Measurements from ENCODE around the gene TMEM132E.
A peak's percentile ranks its signal among the peaks of the same experiment; 100 is the strongest.

TMEM132E gene

GRCh38 chr17:34581446-34582184 lies 2.2 kb downstream of the TMEM132E start:
- Mint-ChIP-seq H3K36me3 (no peaks in the 10 kb centered on the region), H3K4me3 (no peak overlapping the region), H3K9me3 (no peaks in the 10 kb centered on the region), H3K4me1 (peaks cover 23% of the 10 kb centered on the region), H3K27me3 (peaks cover 97% of the 10 kb centered on the region), H3K27ac (no peak overlapping the region)
- no peak for ATAC-seq

DNA sequence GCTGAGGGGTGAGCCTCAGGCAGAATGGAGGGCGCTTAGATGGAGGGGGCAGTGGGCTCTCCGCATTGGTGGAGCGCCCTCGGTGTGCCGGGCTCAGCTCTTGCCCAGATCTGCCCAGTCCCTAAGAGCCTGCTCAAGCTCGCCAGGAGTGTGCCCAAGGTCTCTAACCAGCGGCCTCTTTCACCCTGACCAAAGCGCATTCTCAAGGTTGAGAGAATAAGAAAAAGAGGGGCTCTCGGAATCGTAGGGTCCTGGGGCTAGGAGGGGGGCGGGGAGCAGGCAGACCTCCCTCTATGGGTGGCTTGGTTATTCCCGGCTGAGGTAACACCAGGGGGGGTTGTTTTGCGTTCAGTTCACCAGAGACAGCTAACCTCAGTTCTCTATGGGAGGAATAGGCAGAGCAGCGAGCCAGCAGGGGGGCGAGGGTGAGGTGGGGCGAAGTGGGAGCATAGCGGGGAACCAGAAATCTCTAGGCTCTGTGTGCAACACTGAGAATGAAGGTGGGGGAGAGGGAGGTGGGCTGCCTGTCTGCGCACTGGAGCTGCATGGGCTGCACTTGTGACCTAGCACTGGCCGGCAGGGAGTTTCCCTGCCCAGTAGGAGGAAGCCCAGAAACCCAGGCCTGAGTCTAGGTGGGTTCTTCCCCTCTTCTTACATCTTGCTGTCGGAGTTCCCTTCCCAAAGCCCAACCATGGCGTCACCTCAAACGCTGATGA lies 3.0 kb downstream of the TMEM132E start:
- H3K4me1 Mint-ChIP-seq = peaks cover 23% of the 10 kb centered on the region
- no peaks in the 10 kb centered on the region for H3K9me3 Mint-ChIP-seq
- H3K27ac Mint-ChIP-seq = no peak overlapping the region
- no peaks in the 10 kb centered on the region for H3K36me3 Mint-ChIP-seq
- peaks cover 89% of the 10 kb centered on the region for H3K27me3 Mint-ChIP-seq
- ATAC-seq = no peak
- no peak overlapping the region for H3K4me3 Mint-ChIP-seq

DNA sequence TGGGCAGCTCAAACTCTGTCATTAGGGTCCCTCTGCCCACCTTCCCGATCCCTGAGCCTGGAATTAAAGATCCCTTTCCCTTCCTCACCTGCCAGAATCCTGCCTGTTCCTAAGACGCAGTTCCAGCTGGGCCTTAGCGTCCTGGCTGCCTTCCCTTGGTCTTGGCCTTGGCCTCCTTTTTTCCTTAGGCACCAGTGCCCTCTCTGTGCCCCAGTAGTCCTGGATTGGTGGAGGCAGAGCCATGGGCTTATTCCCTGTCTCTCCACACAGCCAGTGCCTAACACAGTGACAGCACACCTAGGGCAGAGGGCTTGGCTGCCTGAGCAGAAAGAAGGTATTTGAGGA lies 3.5 kb downstream of the TMEM132E start:
- ATAC-seq = no peak
- no peaks in the 10 kb centered on the region for H3K9me3 Mint-ChIP-seq
- H3K4me3 Mint-ChIP-seq = no peak overlapping the region
- H3K27me3 Mint-ChIP-seq = peaks cover 84% of the 10 kb centered on the region
- H3K4me1 Mint-ChIP-seq = peaks cover 23% of the 10 kb centered on the region
- no peaks in the 10 kb centered on the region for H3K36me3 Mint-ChIP-seq
- H3K27ac Mint-ChIP-seq = no peak overlapping the region

DNA sequence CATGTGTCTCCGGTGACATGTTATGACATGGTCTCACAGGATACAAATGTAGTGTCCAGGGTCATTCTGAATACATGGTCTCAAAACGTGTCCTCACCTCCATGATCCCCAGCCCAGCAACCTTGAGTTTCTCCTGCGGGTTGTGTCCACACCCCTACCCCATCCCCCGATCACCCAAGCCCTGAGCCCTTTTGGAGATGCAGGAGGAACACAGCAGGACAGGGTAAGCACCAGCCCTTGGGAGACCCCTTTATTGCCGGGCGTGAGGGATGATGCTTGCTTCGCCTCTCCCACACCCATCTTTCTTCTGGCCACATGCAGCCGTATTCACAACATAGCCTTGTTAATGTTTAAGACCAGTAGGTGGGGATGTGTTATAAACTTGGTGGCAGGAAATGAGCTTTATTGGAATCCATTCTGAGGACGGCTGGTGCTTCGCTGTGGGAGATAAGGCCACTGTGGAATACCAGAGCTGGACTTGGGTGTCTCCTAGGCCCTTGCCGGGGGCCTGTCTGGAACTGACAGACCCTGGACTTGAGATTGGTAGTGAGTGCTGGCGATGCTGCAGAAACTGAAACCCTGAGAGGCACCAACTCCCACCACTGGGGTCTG lies 5.5 kb downstream of the TMEM132E start:
- no peaks in the 10 kb centered on the region for H3K9me3 Mint-ChIP-seq
- peaks cover 6% of the 10 kb centered on the region for H3K4me1 Mint-ChIP-seq
- no peak overlapping the region for H3K27ac Mint-ChIP-seq
- no peaks in the 10 kb centered on the region for H3K36me3 Mint-ChIP-seq
- peak; percentile 13 for ATAC-seq
- H3K4me3 Mint-ChIP-seq = no peak overlapping the region
- H3K27me3 Mint-ChIP-seq = peaks cover 79% of the 10 kb centered on the region

GRCh38 chr17:34586346-34586846 lies 7.0 kb downstream of the TMEM132E start:
- H3K27ac Mint-ChIP-seq = no peak overlapping the region
- H3K27me3 Mint-ChIP-seq = peaks cover 79% of the 10 kb centered on the region

GRCh38 chr17:34588266-34588665 lies 8.9 kb downstream of the TMEM132E start:
- H3K4me1 Mint-ChIP-seq = no peaks in the 10 kb centered on the region
- H3K9me3 Mint-ChIP-seq = no peaks in the 10 kb centered on the region
- H3K27me3 Mint-ChIP-seq = peaks cover 72% of the 10 kb centered on the region

More at GRCh38 chr17:34586346-34586846, 7.0 kb downstream of the TMEM132E start:
- no peak for ATAC-seq
- no peaks in the 10 kb centered on the region for H3K9me3 Mint-ChIP-seq
- H3K36me3 Mint-ChIP-seq = no peaks in the 10 kb centered on the region
- no peak overlapping the region for H3K4me3 Mint-ChIP-seq
- H3K4me1 Mint-ChIP-seq = no peaks in the 10 kb centered on the region

GRCh38 chr17:34589120-34589965 lies 10.0 kb downstream of the TMEM132E start:
- H3K36me3 Mint-ChIP-seq = no peaks in the 10 kb centered on the region
- no peak for ATAC-seq

More at GRCh38 chr17:34588266-34588665, 8.9 kb downstream of the TMEM132E start:
- Mint-ChIP-seq H3K36me3 (no peaks in the 10 kb centered on the region), H3K27ac (no peak overlapping the region), H3K4me3 (no peak overlapping the region)
- no peak for ATAC-seq

DNA sequence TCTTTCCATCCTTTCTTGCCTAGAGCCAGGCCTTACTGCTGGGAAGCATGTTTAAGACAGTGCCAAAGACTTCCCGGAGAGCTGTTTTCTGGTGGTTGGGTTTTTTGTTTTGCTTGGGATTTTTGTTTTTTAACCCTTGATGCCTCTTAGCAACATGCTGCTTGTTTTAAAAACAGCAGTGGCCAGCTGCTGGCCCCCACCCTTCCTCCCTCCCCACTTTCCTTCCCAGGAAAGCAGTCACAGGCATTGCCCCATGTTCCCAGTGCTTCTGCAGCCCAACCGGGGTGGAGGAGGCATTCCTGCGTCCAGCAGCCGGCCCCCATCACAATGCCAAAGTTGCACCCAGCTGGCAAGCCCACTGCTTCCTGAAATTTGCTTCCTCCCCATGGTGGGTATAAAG lies 12.6 kb downstream of the TMEM132E start:
- no peaks in the 10 kb centered on the region for H3K9me3 Mint-ChIP-seq
- peaks cover 66% of the 10 kb centered on the region for H3K27me3 Mint-ChIP-seq
- H3K36me3 Mint-ChIP-seq = no peaks in the 10 kb centered on the region
- H3K4me1 Mint-ChIP-seq = no peaks in the 10 kb centered on the region
- no peak overlapping the region for H3K4me3 Mint-ChIP-seq
- ATAC-seq = no peak
- H3K27ac Mint-ChIP-seq = no peak overlapping the region

More at GRCh38 chr17:34589120-34589965, 10.0 kb downstream of the TMEM132E start:
- no peak overlapping the region for H3K4me3 Mint-ChIP-seq
- H3K9me3 Mint-ChIP-seq = no peaks in the 10 kb centered on the region
- no peak overlapping the region for H3K27ac Mint-ChIP-seq
- no peaks in the 10 kb centered on the region for H3K4me1 Mint-ChIP-seq
- H3K27me3 Mint-ChIP-seq = peaks cover 72% of the 10 kb centered on the region

GRCh38 chr17:34596920-34597319 lies 17.5 kb downstream of the TMEM132E start:
- Mint-ChIP-seq H3K27me3 (peaks cover 62% of the 10 kb centered on the region), H3K4me3 (no peak overlapping the region), H3K27ac (no peak overlapping the region), H3K9me3 (no peaks in the 10 kb centered on the region), H3K36me3 (no peaks in the 10 kb centered on the region), H3K4me1 (no peaks in the 10 kb centered on the region)
- no peak for ATAC-seq

- Mint-ChIP-seq H3K27me3 (peaks cover 66% of the 10 kb centered on the region), H3K4me3 (no peak overlapping the region), H3K27ac (no peak overlapping the region), H3K36me3 (no peaks in the 10 kb centered on the region), H3K9me3 (no peaks in the 10 kb centered on the region), H3K4me1 (no peaks in the 10 kb centered on the region)
- ATAC-seq = no peak
Observed at GRCh38 chr17:34598161-34598776, 18.9 kb downstream of the TMEM132E start.

DNA sequence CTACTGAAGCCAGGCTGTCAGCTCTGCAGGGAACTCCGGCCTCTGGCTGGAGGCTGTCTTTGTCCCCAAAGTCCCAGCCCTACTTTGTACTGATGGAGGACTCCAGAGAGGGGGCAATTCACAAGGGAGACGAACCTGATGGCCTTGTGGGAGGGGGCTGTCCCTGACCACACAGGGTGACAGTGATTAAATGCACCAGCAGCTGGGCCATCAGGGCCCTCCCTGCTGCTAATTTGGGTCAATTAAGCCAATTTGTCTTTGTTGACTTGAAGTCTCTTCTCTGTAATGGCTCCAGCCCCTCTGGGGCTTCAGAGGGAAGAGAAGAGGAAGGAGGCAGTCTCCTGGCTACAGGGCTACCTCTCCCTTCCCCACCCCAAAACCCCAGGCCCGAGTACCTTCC lies 22.0 kb downstream of the TMEM132E start:
- no peak for ATAC-seq
- Mint-ChIP-seq H3K9me3 (no peaks in the 10 kb centered on the region), H3K4me3 (no peak overlapping the region), H3K27ac (no peak overlapping the region), H3K27me3 (peaks cover 62% of the 10 kb centered on the region), H3K36me3 (no peaks in the 10 kb centered on the region), H3K4me1 (no peaks in the 10 kb centered on the region)

DNA sequence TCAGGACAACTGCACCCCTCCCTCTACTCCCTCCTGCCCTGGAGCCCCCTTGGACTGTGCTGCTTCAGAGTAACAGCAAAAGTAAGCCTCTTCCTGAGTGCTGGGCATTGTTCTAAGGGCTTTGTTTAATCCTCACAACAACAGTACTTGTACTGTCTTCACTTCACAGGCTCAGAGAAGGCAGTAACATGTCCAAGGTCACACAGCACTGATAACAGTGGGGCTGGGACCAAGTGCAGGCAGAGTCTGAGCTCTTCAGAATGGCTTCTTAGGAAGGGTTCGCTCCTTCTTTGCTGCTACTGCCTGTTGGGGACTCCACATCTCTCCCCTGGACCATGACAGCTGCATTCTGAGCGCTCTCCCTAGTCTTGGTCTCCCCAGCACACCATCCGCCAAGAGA lies 24.6 kb downstream of the TMEM132E start:
- ATAC-seq = no peak
- Mint-ChIP-seq H3K27me3 (peaks cover 56% of the 10 kb centered on the region), H3K4me1 (no peaks in the 10 kb centered on the region), H3K4me3 (no peak overlapping the region), H3K36me3 (no peaks in the 10 kb centered on the region), H3K9me3 (no peaks in the 10 kb centered on the region), H3K27ac (no peak overlapping the region)

DNA sequence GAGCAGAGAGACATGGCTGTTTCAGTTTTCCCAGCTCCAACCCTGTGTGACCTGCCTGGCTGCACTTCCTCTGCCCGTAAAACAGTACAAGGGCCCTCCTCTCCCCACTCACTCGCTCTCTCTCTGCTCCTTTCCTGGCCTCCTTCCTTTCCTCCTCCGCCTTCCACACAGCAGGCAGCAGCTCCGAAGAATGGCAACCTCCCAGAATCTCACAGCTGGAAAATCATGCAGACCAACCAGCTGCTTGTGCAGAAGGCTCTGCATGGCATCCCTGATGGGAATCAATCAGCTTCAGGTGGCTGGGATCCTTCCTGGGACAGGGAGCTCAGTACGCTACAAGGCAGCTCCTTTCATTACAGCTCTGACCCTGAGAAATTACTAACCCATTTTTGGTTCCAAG lies 27.4 kb downstream of the TMEM132E start:
- no peaks in the 10 kb centered on the region for H3K36me3 Mint-ChIP-seq
- no peak for ATAC-seq
- H3K27ac Mint-ChIP-seq = no peak overlapping the region
- no peak overlapping the region for H3K4me3 Mint-ChIP-seq
- peaks cover 65% of the 10 kb centered on the region for H3K27me3 Mint-ChIP-seq
- H3K4me1 Mint-ChIP-seq = no peaks in the 10 kb centered on the region
- H3K9me3 Mint-ChIP-seq = peaks cover 3% of the 10 kb centered on the region

DNA sequence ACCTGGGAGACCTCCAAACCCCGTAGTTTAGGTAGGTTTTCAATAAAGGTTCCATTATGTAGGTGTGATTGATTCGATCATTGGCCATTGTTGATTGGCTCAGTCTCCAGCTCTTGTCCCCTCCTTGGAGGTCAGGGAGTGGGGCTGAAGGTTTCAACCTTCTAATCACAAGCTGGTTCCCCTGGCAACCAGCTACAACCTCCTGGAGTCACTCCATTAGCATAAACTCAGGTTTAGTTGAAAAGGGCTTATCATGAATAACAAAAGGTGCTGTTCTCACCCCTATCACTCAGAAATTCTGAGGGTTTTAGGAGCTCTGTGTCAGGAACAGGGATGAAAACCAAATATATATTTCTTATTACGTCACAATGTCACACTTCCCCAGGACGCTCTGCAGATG lies 28.5 kb downstream of the TMEM132E start:
- peaks cover 60% of the 10 kb centered on the region for H3K27me3 Mint-ChIP-seq
- no peak for ATAC-seq
- no peaks in the 10 kb centered on the region for H3K36me3 Mint-ChIP-seq
- H3K27ac Mint-ChIP-seq = no peak overlapping the region
- peaks cover 3% of the 10 kb centered on the region for H3K9me3 Mint-ChIP-seq
- H3K4me1 Mint-ChIP-seq = no peaks in the 10 kb centered on the region
- H3K4me3 Mint-ChIP-seq = no peak overlapping the region
